Cortex of kidney (tissue), 1 donor: ENCODE results near the gene LANCL2.
"Not testable (repeated sequence)": the region's sequence is repeated elsewhere in the genome, so short reads cannot be mapped to it uniquely, and the experiment has no call there.

Experiments
- DNase-seq: peaks from one replicate; lab custom pipeline; 2025; lab: John Stamatoyannopoulos, UW

Gene LANCL2

GRCh38 chr7:55362927-55363326 is 2.2 kb upstream of the LANCL2 start:
- DNase-seq = no peak

DNA sequence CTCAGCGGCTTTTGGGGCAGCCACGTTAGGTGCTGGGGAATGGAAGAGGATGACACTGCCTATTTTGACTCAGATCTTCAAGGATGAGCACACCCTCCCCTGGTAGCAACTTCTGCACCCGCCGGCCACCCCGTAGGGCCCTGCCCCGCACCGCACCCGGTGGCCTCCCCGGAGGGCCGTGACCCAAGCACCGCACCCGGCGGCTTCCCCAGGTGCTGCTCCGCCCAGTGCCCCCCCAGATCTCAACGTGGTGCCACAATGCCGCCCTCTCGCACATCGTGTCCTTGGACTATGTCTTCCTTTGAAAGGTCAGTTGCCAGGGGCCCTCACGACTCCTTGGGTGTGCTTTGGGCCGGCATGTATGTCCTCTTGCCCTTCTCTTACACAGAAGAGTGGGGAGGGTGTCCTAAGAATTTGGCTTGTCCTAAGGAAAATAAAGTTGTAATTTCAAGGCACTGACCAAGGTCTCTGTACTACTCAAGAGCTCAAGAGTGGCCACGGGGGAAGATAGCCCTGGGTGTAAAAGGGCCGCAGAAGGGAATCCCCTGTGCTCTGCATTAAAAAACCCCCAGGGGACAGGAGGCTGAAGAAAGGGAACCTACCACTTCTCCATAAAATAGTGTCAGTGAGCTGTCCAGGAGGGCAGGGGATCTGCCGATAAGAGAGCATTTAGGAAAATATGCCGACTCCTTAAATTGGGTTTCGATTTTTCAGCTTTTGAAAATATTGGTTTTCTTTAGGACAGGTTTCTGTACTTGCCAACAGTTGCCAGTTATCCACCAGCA is 1.6 kb upstream of the LANCL2 start:
- DNase-seq = no peak

GRCh38 chr7:55365675-55366460 is 731 bp downstream of the LANCL2 start:
- peak; percentile 22 for DNase-seq

- DNase-seq = no peak
Measured at GRCh38 chr7:55366461-55367070, 1.4 kb downstream of the LANCL2 start.

GRCh38 chr7:55367283-55367840 is 2.2 kb downstream of the LANCL2 start:
- no peak for DNase-seq

GRCh38 chr7:55369427-55370400 is 4.6 kb downstream of the LANCL2 start:
- no peak for DNase-seq

GRCh38 chr7:55374213-55374612 is 9.1 kb downstream of the LANCL2 start:
- DNase-seq = no peak

DNA sequence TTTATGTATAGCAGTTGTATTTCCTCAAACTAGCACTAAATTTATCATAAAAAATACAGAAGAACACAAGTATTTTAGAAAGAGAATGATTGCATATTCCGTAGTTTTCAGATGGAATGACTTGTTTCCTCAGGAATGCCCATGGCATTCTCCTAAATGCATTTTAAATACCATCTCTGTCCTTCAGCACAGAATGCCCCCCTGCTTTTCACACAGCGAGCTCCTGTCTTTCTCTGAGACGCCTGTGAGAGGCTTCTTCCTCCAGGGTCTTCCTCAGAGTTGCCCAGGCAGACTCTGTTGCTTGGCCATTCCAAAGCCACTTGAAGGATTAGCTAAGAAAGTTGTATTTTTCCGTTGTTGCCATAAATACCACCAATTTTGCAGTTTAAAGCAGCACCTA is 10.1 kb downstream of the LANCL2 start:
- no peak for DNase-seq

DNA sequence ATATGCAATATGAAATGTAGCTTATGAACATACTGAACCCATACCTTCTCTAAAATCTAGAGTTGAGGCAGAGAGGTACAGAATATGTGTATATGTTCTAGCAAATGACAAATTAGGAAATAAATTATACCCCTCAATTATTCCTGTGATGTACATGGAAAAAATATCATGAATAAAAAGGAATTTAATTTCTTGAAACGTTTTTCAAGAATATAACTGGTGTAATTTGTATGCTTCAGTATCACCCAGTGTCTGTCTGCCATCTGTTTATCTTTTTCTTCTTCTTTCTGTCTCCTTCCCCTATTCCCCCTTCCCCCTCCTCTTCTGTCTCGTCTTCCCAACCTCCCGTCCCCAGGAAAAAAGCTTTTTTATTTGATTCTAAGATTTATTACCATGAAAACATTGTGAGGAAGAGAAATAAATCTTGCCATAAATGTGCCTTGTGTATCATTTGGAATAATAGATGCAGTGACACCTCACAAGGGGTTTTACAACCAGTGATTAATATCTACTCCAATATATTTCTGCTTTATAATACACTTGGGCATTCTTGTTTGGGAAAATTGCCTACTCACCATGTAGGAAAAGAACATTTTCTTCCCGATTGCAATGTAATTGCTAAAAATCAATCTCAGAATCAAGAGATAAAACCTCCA is 12.2 kb downstream of the LANCL2 start:
- no peak for DNase-seq

- DNase-seq = no peak
Measured at GRCh38 chr7:55379285-55379684, 14.1 kb downstream of the LANCL2 start.

DNA sequence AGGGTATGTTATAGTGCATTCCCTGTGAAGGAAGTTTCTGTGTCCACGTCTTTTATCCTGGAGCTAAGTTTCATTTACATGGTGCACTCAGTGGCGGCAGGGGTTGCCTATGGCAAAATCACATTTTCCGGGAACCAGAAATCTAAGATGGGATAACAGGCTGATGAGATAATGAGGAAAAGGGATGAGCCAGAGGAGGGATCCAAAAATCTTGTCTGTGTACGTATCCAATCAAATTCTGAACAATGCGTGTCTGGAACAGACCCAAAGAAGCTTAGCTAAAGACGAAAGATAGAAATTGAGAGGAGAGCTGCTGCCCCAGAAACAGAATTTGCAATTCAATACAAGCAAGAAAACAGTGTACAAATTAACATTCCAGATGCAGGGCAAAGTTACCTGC is 16.1 kb downstream of the LANCL2 start:
- DNase-seq = no peak

DNA sequence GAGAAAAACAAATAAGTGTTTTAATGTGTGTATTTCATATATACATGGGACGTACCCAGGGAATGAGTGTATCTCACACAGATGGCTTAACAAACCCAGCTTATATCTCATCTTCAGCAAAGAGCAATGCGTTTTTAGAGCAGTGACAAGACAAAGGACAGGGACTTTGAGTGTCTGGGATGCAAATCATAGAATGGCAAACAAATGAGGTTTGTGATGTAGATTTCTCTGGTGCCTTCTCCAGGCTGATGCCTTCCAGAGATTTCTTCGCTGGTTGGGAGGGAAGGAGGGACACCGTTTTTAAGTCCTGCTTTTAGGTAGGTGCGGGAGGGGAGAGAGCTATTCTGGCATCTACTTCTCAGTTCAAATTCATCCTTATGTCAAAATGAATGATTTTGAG is 16.6 kb downstream of the LANCL2 start:
- DNase-seq = no peak

GRCh38 chr7:55382251-55382650 is 17.1 kb downstream of the LANCL2 start:
- no peak for DNase-seq

- no peak for DNase-seq
Measured at GRCh38 chr7:55386541-55386940, 21.4 kb downstream of the LANCL2 start.

DNA sequence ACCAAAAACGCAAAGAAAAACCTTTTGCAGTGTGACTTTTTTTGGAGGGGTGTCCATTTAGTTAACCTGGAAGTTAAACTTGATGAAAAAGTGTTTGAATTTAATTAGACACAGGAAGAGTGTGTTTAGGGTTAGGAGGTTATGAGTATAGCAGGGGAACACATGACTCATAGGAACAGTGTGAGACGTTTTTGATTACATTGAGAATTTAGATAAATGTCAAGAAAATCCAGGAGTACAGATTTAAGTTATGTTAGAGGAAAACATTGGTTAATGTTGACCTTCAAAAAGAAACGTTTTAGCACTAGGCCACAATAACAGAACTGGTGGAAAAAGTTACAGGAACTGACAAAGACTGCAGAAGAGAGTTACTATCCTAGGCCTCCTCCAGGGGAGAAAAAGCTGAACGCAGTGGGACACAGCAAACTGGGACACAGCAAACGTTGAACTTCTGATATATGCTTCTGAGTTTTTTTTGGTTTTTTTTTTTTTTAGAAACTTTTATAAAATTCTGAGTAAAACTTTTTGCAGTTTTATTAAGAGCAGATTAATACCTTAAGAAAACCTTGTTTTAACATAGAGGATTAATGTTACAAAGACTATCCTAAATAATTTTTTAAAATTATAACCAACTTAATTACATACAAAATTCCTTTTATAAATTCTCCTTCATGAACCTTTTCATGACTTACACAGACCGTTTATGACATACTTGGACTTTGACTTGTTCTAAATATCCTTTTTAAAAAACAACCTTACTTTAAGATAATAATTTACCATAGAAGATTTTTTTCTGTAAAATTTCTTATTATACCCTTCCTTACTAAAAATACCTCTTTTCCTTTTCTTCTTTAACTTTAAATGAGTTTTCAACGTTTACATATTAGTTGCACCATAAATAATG is 22.2 kb downstream of the LANCL2 start:
- DNase-seq = no peak

- peak; percentile 13 for DNase-seq
Measured at GRCh38 chr7:55396233-55396785, 31.2 kb downstream of the LANCL2 start.

DNA sequence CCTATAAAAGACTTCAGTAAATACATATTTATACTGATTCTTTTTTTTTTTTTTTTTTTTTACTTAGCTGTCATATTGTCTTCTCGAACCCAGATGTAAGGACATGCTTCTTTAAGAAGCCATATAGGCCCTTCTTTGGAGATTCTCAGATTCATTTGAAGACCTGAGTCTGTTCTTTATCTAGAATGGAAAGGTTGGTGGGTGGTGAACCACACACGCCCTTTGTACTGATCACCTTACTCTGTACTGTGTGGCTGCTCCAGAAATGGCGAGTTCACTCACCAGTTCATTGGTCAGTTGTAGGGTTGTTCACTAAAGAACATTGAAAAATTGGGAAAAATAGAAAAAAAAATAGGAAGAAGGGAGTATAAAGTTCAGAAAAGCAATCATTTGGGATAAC is 32.5 kb downstream of the LANCL2 start:
- no peak for DNase-seq

DNA sequence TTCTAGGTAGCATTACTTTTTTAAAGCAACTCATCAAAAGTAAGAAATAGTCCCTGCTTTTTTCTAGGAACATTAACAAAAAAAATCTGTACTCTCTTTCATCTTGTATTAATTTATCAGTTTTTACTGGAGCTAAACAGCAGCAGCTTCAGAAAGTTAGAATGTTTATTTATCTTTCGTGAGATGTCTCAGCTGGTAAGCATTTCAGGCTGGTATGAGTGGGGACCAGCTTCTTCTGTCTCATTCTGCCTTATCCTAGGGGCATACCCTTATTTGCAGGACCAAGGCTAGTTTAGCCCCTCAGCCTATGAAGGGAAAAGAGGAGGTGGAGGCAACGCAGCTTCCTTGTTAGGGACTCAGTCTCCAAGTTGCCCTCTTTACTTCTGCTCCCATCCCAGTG is 35.1 kb downstream of the LANCL2 start:
- DNase-seq = no peak

DNA sequence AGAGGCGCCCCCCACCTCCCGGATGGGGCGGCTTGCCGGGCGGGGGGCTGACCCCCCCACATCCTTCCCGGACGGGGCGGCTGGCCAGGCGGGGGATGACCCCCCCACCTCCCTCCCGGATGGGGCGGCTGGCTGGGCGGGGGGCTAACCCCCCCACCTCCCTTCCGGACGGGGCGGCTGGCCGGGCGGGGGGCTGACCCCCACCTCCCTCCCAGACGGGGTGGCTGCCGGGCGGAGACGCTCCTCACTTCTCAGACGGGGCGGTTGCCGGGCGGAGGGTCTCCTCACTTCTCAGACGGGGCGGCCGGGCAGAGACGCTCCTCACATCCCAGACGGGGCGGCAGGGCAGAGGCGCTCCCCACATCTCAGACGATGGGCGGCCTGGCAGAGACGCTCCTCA is 37.4 kb downstream of the LANCL2 start:
- DNase-seq = not testable (repeated sequence)
